CD14-positive monocyte (primary cell): Measurements from ENCODE around the gene ACRBP. TPM values are rescaled to one million over a fixed set of nuclear protein-coding genes. Genes with fewer than 3 reads are reported as not detected.

Experiments
- DNase-seq, 3 donors: peaks; one replicate each; pipeline ENCODE4 v3.0.0-alpha.2; 2011 to 2022
- H2AFZ ChIP-seq: 2 replicates; pipeline ENCODE4 v1.6.0; 2012; ENCODE audit warnings: mild to moderate bottlenecking, low read depth, low read length, inconsistent platforms; ENCODE audit not compliant: insufficient read depth, poor library complexity, severe bottlenecking
- H3K27ac ChIP-seq, 2 donors: 1 replicate in 1 of 2; 2 replicates in 1 of 2; pipeline ENCODE4 v1.5.1; 2012 to 2013; ENCODE audit warnings: low read length in 2 of 2, control low read depth in 1 of 2, inconsistent platforms in 1 of 2, low read depth in 1 of 2, mild to moderate bottlenecking in 1 of 2
- H3K27me3 ChIP-seq, 2 donors: one replicate each; pipeline versions ENCODE4 v1.6.0 to v1.6.1; 2011 to 2013; ENCODE audit warnings: low read length in 2 of 2; ENCODE audit not compliant: control insufficient read depth in 2 of 2, insufficient read depth in 2 of 2
- H3K36me3 ChIP-seq, 2 donors: replicated peaks in 1 of 2; 1 replicate in 1 of 2; 2 replicates in 1 of 2; pipeline versions ENCODE4 v1.5.1 to v1.6.1; 2012 to 2013; ENCODE audit warnings: low read length in 2 of 2, control low read depth in 1 of 2, inconsistent platforms in 1 of 2, mild to moderate bottlenecking in 1 of 2; ENCODE audit not compliant: insufficient read depth in 2 of 2, control insufficient read depth in 1 of 2
- H3K4me1 ChIP-seq, 2 donors: 1 replicate in 1 of 2; 2 replicates in 1 of 2; pipeline versions ENCODE4 v1.5.1 to v1.6.1; 2012 to 2013; ENCODE audit warnings: low read length in 2 of 2, control low read depth in 1 of 2, inconsistent platforms in 1 of 2, mild to moderate bottlenecking in 1 of 2, moderate library complexity in 1 of 2; ENCODE audit not compliant: insufficient read depth in 2 of 2, control insufficient read depth in 1 of 2
- H3K4me2 ChIP-seq: replicated peaks from 2 replicates; pipeline ENCODE3; 2012; ENCODE audit warnings: low read length, moderate library complexity, mild to moderate bottlenecking; ENCODE audit not compliant: poor library complexity, severe bottlenecking; ENCODE audit errors: extremely low read depth
- H3K4me3 ChIP-seq, 3 experiments: fragments of 200-600 bp in 1 of 3; sonication (generic) in 1 of 3; replicated peaks in 1 of 3; 1 replicate in 2 of 3; 2 replicates in 1 of 3; pipeline ENCODE4 v1.5.1; 2011 to 2013; ENCODE audit warnings: low read length in 3 of 3, mild to moderate bottlenecking in 3 of 3, control low read depth in 2 of 3, low read depth in 2 of 3, inconsistent platforms in 1 of 3, moderate library complexity in 1 of 3
- H3K79me2 ChIP-seq: 2 replicates; pipeline ENCODE4 v1.6.0; 2012; ENCODE audit warnings: mild to moderate bottlenecking, control low read depth, inconsistent platforms, low read length, moderate library complexity; ENCODE audit not compliant: insufficient read depth
- H3K9ac ChIP-seq: 2 replicates; pipeline ENCODE4 v1.6.0; 2017; ENCODE audit warnings: low read length, mild to moderate bottlenecking; ENCODE audit not compliant: insufficient read depth, poor library complexity, severe bottlenecking
- H3K9me3 ChIP-seq, 2 donors: replicated peaks in 1 of 2; 1 replicate in 1 of 2; 2 replicates in 1 of 2; pipeline versions ENCODE4 v1.5.1 to v1.6.1; 2012 to 2013; ENCODE audit warnings: low read length in 2 of 2, control low read depth in 1 of 2; ENCODE audit not compliant: control insufficient read depth in 1 of 2, insufficient read depth in 1 of 2
- H4K20me1 ChIP-seq: 2 replicates; pipeline ENCODE4 v1.6.0; 2012; ENCODE audit warnings: mild to moderate bottlenecking, low read length, control low read depth, moderate library complexity; ENCODE audit not compliant: insufficient read depth
- H3K27ac Mint-ChIP-seq, 7 donors: one replicate each; pipeline ENCODE4 v1.8.0; 2020; ENCODE audit warnings: mild to moderate bottlenecking in 7 of 7, mixed read lengths in 7 of 7, moderate library complexity in 6 of 7, inconsistent platforms in 2 of 7
- H3K27me3 Mint-ChIP-seq, 3 donors: one replicate each; pipeline ENCODE4 v1.8.0; 2021 to 2022; ENCODE audit warnings: low read depth in 3 of 3, mild to moderate bottlenecking in 3 of 3, mixed read lengths in 3 of 3, moderate library complexity in 3 of 3, inconsistent platforms in 1 of 3
- H3K36me3 Mint-ChIP-seq, 2 donors: one replicate each; pipeline ENCODE4 v1.8.0; 2020; ENCODE audit warnings: mixed read lengths in 2 of 2, inconsistent platforms in 1 of 2, mild to moderate bottlenecking in 1 of 2
- H3K4me1 Mint-ChIP-seq: one replicate; pipeline ENCODE4 v1.8.0; 2020; ENCODE audit warnings: mild to moderate bottlenecking, mixed read lengths
- H3K4me3 Mint-ChIP-seq, 2 donors: one replicate each; pipeline ENCODE4 v1.8.0; 2020; ENCODE audit warnings: mild to moderate bottlenecking in 2 of 2, mixed read lengths in 2 of 2, moderate library complexity in 1 of 2
- H3K9me3 Mint-ChIP-seq, 7 donors: one replicate each; pipeline ENCODE4 v1.8.0; 2020 to 2022; ENCODE audit warnings: mixed read lengths in 7 of 7, mild to moderate bottlenecking in 6 of 7, moderate library complexity in 6 of 7, inconsistent platforms in 2 of 7
- WGBS: methylation state at CpG from one replicate; pipeline ENCODE4 v1.1.5; 2013; ENCODE audit warnings: missing lambda C conversion rate; ENCODE audit not compliant: insufficient coverage; 5-methylcytosine and 5-hydroxymethylcytosine counted together
- intact Hi-C, 2 donors: fragments of 100-400 bp; cut with micrococcal nuclease; formaldehyde crosslinking; loops; one replicate each; pipeline versions ENCODE4 v1.15.0 to v1.15.1; 2023
- polyA minus RNA-seq: library from RNA; depleted of rRNA, polyadenylated mRNA; stranded (reverse); fragments of >200 nt; gene quantifications from 2 replicates; pipeline ENCODE4 v1.2.3, GENCODE V29; 2012
- polyA plus RNA-seq, 3 donors: library from polyadenylated mRNA; depleted of rRNA in 1 of 3; unstranded in 2 of 3; stranded (reverse) in 1 of 3; fragments of 300-500 nt in 2 of 3; fragments of >200 nt in 1 of 3; fragmentation: Illumina TruSeq in 2 of 3; gene quantifications; 1 replicate in 2 of 3; 2 replicates in 1 of 3; pipeline ENCODE4 v1.2.3, GENCODE V29; 2012 to 2021
- total RNA-seq, 12 experiments: library from RNA in 1 of 12; stranded (reverse) in 1 of 12; fragments of 120-200 nt in 1 of 12; gene quantifications; one replicate each; pipeline ENCODE4 v1.2.4 and lab custom pipeline; 2013 to 2026; ENCODE audit warnings: mixed read lengths in 6 of 12, inconsistent platforms in 1 of 12
- TF ChIP-seq, protein P1 (sequence below): fragments of 200-600 bp; IDR thresholded peaks from one replicate; pipeline ENCODE4 v1.8.0; 2022; ENCODE audit warnings: antibody characterized with exemption, mild to moderate bottlenecking

Gene ACRBP
- total RNA-seq (2013): 10.9 TPM
- 10 to 100 TPM; 10.2 to 28.3 (median 10.3) TPM for polyA plus RNA-seq
- 4.6 and 14.5 TPM in 2 replicates for polyA minus RNA-seq
- total RNA-seq (lab: John Stamatoyannopoulos, UW): 0.93 to 8.8 (median 4.5) reads per million in 11 experiments

DNA sequence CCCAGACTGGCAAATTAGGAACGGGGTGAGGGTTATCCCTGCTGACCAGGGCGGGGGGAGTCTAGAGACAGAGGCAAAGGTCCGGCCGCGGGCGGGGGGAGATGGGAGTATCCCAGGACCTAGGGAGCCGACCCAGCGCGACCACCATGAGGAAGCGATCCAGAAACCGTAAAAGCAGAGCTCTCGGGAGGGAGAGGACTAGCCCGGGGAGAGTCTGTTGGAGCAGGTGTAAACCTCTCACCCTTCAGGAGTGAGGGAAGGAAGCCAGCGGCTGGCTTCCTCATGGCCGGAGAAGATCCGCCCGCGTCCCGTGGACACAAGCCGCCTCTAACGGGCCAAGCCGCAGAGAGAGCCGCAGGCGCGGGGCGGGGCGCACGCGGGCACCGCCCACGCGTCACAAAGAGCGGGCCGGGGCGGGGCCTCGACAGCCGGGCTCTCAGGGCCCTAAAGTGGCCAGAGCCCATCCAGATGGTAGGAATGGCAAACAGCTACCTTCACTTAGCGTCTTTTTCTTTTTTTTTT is at the start of gene ACRBP:
Gene ACRBP, minus strand, starts transcription at position 350 of the 522 bp plus-strand sequence. Its CDS starts 66 bp downstream, at position 284.
- peak within 1 kb of the TSS; percentile 76 for H3K9ac ChIP-seq
- peaks cover 43 to 53% of the 10 kb centered on the region in 2 donors for H3K4me1 ChIP-seq
- H3K4me3 ChIP-seq: peak within 1 kb of the TSS; percentile 48 to 83 (median 59)
- TF ChIP-seq, protein P1, sequence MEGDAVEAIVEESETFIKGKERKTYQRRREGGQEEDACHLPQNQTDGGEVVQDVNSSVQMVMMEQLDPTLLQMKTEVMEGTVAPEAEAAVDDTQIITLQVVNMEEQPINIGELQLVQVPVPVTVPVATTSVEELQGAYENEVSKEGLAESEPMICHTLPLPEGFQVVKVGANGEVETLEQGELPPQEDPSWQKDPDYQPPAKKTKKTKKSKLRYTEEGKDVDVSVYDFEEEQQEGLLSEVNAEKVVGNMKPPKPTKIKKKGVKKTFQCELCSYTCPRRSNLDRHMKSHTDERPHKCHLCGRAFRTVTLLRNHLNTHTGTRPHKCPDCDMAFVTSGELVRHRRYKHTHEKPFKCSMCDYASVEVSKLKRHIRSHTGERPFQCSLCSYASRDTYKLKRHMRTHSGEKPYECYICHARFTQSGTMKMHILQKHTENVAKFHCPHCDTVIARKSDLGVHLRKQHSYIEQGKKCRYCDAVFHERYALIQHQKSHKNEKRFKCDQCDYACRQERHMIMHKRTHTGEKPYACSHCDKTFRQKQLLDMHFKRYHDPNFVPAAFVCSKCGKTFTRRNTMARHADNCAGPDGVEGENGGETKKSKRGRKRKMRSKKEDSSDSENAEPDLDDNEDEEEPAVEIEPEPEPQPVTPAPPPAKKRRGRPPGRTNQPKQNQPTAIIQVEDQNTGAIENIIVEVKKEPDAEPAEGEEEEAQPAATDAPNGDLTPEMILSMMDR: no peak
- intact Hi-C loops: loop anchor here in 1 of 2 donors (10.0 kb wide), 1 partner anchor 48 kb away; no protein-coding TSS in a partner anchor
- no peaks in the 10 kb centered on the region for H4K20me1 ChIP-seq
- WGBS: 5% methylated on average over 36 of the region's 38 CpGs
- Mint-ChIP-seq H3K4me1 (peaks cover 45% of the 10 kb centered on the region), H3K36me3 (peaks cover 27 to 38% of the 10 kb centered on the region in 2 donors), H3K9me3 (no peaks in the 10 kb centered on the region), H3K27ac (peak within 1 kb of the TSS; percentile 91 to 96 (median 94)), H3K4me3 (peak within 1 kb of the TSS; percentile 93 to 94), H3K27me3 (peaks cover 0 to 2% (median 0%) of the 10 kb centered on the region in 3 donors)
- no peaks in the 10 kb centered on the region for H3K27me3 ChIP-seq
- no peaks in the 10 kb centered on the region for H3K9me3 ChIP-seq
- DNase-seq: peak; percentile 78 to 87 (median 80)
- peak within 1 kb of the TSS; percentile 94 for H3K4me2 ChIP-seq
- H3K36me3 ChIP-seq: peaks cover 28 to 31% of the 10 kb centered on the region in 2 donors
- peaks cover 10% of the 10 kb centered on the region for H3K79me2 ChIP-seq
- peak within 1 kb of the TSS; percentile 75 for H2AFZ ChIP-seq
- H3K27ac ChIP-seq: peak within 1 kb of the TSS; percentile 64 to 90

DNA sequence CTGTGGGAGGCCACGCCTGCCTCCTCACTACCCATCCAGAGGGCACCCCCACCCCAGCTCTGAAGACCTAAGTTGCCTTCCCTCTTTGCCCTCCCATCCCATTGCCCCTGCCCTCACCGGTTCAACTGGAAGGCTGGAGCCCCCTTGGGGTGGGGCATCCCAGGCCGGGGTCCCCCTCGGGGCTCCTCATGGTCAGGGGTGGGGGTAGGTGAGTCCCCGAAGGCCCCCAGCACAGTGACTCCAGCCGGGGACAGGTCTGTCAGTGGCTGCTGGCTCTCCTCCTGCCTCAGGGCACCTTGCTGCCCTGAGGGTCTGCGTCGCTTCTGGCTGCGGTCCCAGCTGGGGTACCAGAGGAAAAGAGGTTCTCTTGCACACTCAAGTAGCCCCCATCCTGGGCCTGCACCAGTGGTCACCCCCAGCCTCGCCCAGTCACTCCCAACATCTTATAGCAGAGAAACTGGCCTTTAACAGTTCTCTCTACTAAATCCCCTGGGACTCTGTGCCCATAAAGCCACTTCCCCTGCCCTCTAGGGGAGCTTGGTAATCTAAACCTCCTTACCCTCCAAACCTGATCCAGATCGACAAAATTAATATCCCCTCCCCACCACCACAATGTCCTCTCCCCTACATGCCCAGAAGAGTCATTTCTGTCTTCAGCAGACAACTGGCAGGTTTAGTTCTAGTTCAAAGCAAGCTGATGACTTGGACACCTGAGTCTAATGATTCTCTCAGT is 48.2 kb upstream of the ACRBP start:
- TF ChIP-seq, protein P1: no peak
- intact Hi-C loops: loop anchor here (5.0 to 10.0 kb wide), 2 partner anchors 51 to 78 kb away; partner anchors contain the start of gene ACRBP (in 1 of the 2)
- Mint-ChIP-seq H3K36me3 (peaks cover 0 to 5% of the 10 kb centered on the region in 2 donors), H3K27me3 (peaks cover 41 to 54% (median 43%) of the 10 kb centered on the region in 3 donors), H3K27ac (peak overlapping the region in 2 of 7 donors; percentile 6 to 27), H3K4me3 (no peak overlapping the region), H3K9me3 (peaks cover 0 to 9% (median 3%) of the 10 kb centered on the region in 7 donors), H3K4me1 (peaks cover 36% of the 10 kb centered on the region)
- peaks cover 17 to 21% of the 10 kb centered on the region in 2 donors for H3K4me1 ChIP-seq
- H3K27me3 ChIP-seq: peaks cover 24 to 30% of the 10 kb centered on the region in 2 donors
- WGBS: 80% methylated on average over 5 of the region's 11 CpGs
- no peak overlapping the region for H3K9ac ChIP-seq
- no peak for DNase-seq
- peaks cover 6% of the 10 kb centered on the region for H3K79me2 ChIP-seq
- no peak overlapping the region for H3K4me2 ChIP-seq
- no peak overlapping the region for H3K4me3 ChIP-seq
- peaks cover 0 to 10% of the 10 kb centered on the region in 2 donors for H3K9me3 ChIP-seq
- H2AFZ ChIP-seq: no peak overlapping the region
- no peak overlapping the region for H3K27ac ChIP-seq
- no peaks in the 10 kb centered on the region for H4K20me1 ChIP-seq
- no peaks in the 10 kb centered on the region for H3K36me3 ChIP-seq
